Prostate gland (tissue), 2 donors: Measurements from ENCODE around the gene CEACAM18.

ENCODE experiments used
- CTCF ChIP-seq, 4 experiments: fragments of 200-600 bp in 2 of 4; fragments of 450-650 bp in 2 of 4; sonication (generic) in 2 of 4; IDR thresholded peaks; 1 replicate in 3 of 4; 2 replicates in 1 of 4; pipeline ENCODE4 v1.5.1; 2016 to 2019; ENCODE audit warnings: antibody characterized with exemption in 4 of 4, mild to moderate bottlenecking in 2 of 4, moderate library complexity in 2 of 4
- POLR2AphosphoS5 ChIP-seq: sonication (generic); formaldehyde crosslinking; IDR thresholded peaks from one replicate; pipeline ENCODE4 v1.6.1; 2017; ENCODE audit warnings: antibody characterized with exemption

- TF ChIP-seq CTCF (IDR thresholded peaks at IDR 0.05): no peak
- TF ChIP-seq POLR2AphosphoS5: no peak
These were observed 35.6 kb downstream of the CEACAM18 start for GRCh38 chr19:51513968-51514367.
